Upper lobe of left lung (tissue), 4 donors: ENCODE measurements around the gene CIBAR2.

Source experiments
- POLR2A ChIP-seq, 4 donors: fragments of 450-650 bp; IDR thresholded peaks; one replicate each; pipeline ENCODE4 v1.5.1; 2016 to 2017; ENCODE audit warnings: antibody characterized with exemption in 4 of 4, mild to moderate bottlenecking in 2 of 4
- POLR2AphosphoS5 ChIP-seq, 2 donors: sonication (generic); formaldehyde crosslinking; IDR thresholded peaks; one replicate each; pipeline ENCODE4 v1.5.1; 2017; ENCODE audit warnings: antibody characterized with exemption in 2 of 2
- TF ChIP-seq, protein P1 (sequence below), 6 experiments: fragments of 450-650 bp in 4 of 6; fragments of 200-600 bp in 2 of 6; sonication (generic) in 2 of 6; IDR thresholded peaks; one replicate each; pipeline ENCODE4 v1.5.1; 2016 to 2019; ENCODE audit warnings: antibody characterized with exemption in 6 of 6

DNA sequence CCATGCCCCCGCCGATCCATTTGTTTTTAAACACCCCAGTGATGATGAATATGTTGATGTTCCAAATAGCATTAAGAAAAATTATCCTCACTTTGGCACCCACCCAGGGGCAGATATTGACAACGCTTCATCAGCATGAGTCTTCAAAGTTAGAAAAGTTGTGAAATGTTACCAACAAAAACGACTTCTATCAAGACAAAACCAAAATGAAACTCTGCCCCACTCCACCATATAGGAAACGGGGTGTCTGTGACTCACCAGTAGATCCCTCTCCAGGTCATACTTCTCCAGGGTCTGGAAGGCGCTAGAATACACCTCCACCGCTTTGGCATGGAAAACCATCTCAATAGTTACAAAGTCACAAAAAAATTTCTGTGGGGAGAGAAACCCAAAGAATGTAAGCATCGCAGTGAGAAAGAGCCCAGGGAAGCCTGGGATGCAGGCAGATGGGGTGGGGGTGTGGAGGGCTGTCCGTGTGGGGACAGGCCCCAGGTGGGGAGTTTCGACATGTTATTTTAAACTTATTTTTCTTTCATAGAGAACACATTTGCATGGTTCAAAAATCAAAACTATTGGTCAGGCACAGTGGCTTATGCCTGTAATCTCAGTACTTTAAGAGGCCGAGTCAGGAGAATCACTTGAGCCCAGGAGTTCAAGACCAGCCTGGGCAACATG is 10.2 kb downstream of the CIBAR2 start:
- TF ChIP-seq, protein P1, sequence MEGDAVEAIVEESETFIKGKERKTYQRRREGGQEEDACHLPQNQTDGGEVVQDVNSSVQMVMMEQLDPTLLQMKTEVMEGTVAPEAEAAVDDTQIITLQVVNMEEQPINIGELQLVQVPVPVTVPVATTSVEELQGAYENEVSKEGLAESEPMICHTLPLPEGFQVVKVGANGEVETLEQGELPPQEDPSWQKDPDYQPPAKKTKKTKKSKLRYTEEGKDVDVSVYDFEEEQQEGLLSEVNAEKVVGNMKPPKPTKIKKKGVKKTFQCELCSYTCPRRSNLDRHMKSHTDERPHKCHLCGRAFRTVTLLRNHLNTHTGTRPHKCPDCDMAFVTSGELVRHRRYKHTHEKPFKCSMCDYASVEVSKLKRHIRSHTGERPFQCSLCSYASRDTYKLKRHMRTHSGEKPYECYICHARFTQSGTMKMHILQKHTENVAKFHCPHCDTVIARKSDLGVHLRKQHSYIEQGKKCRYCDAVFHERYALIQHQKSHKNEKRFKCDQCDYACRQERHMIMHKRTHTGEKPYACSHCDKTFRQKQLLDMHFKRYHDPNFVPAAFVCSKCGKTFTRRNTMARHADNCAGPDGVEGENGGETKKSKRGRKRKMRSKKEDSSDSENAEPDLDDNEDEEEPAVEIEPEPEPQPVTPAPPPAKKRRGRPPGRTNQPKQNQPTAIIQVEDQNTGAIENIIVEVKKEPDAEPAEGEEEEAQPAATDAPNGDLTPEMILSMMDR (IDR thresholded peaks at IDR 0.05): no peak
- no peak for TF ChIP-seq POLR2AphosphoS5 (IDR thresholded peaks at IDR 0.05)
- no peak for TF ChIP-seq POLR2A (IDR thresholded peaks at IDR 0.05)
